NCI-H2029 (cell line): ENCODE data around the gene ZGRF1.
"Not testable (repeated sequence)": the region's sequence is repeated elsewhere in the genome, so short reads cannot be mapped to it uniquely, and the experiment has no call there.

Source experiments
- DNase-seq: peaks from one replicate; lab custom pipeline; 2025; lab: John Stamatoyannopoulos, UW

The ZGRF1 gene

GRCh38 chr4:112636688-112637551 lies at the start of gene ZGRF1, which contains the start of gene LARP7:
TSS of gene ZGRF1 (minus strand) at chr4:112636909. CDS start at chr4:112633176, 3,733 bp downstream.
TSS of gene LARP7 (plus strand) at chr4:112637143. CDS start at chr4:112644670, 7,527 bp downstream.
- peak; percentile 96 for DNase-seq

- no peak for DNase-seq
Observed at GRCh38 chr4:112680996-112681395, 44.3 kb upstream of the ZGRF1 start.

GRCh38 chr4:112677519-112678091 lies 40.9 kb upstream of the ZGRF1 start:
- DNase-seq: no peak

GRCh38 chr4:112674376-112674775 lies 37.7 kb upstream of the ZGRF1 start:
- DNase-seq: no peak

GRCh38 chr4:112673686-112674085 lies 37.0 kb upstream of the ZGRF1 start:
- no peak for DNase-seq

GRCh38 chr4:112673076-112673475 lies 36.4 kb upstream of the ZGRF1 start:
- no peak for DNase-seq

- DNase-seq: no peak
Observed at GRCh38 chr4:112668131-112668530, 31.4 kb upstream of the ZGRF1 start.

GRCh38 chr4:112664611-112665010 lies 27.9 kb upstream of the ZGRF1 start:
- DNase-seq: no peak

GRCh38 chr4:112656115-112656514 lies 19.4 kb upstream of the ZGRF1 start:
- DNase-seq: not testable (repeated sequence)

GRCh38 chr4:112655270-112655669 lies 18.6 kb upstream of the ZGRF1 start:
- no peak for DNase-seq

- no peak for DNase-seq
Observed at GRCh38 chr4:112652216-112652615, 15.5 kb upstream of the ZGRF1 start.

GRCh38 chr4:112651641-112652040 lies 14.9 kb upstream of the ZGRF1 start:
- no peak for DNase-seq

GRCh38 chr4:112650332-112650731 lies 13.6 kb upstream of the ZGRF1 start:
- DNase-seq: no peak

- no peak for DNase-seq
Observed at GRCh38 chr4:112649055-112649408, 12.3 kb upstream of the ZGRF1 start.

- DNase-seq: no peak
Observed at GRCh38 chr4:112648263-112649054, 11.8 kb upstream of the ZGRF1 start.

GRCh38 chr4:112647785-112648184 lies 11.1 kb upstream of the ZGRF1 start:
- no peak for DNase-seq

- DNase-seq: no peak
Observed at GRCh38 chr4:112646632-112647537, 10.2 kb upstream of the ZGRF1 start.

- no peak for DNase-seq
Observed at GRCh38 chr4:112645541-112646329, 9.0 kb upstream of the ZGRF1 start.

GRCh38 chr4:112644595-112645535 lies 8.2 kb upstream of the ZGRF1 start:
- DNase-seq: not testable (repeated sequence)

GRCh38 chr4:112642526-112642925 lies 5.8 kb upstream of the ZGRF1 start:
- DNase-seq: no peak
